ENCODE measurements around the gene ADGRL2.

Gene ADGRL2

GRCh38 chr1:81912383-81912782, 111.6 kb downstream of the ADGRL2 start:
- no peak for DNase-seq (ENCODE audit: low read depth)

DNA sequence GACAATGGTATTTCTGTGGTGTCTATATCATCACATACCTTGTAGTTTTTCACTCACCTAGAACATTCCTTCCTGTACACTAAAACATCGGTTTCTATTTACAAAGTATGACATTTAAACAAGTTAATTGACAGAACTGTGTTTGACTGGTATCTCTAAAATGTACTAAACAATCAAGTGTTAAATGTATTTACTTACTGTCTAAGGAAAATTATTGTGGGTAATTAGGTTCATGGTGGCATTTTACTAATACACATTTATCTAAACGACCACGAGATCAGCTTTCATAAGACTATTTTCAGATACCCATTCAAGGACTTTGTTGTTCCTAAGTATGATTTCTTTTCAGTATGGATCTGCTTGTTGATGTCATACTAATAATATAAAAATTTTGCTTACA, 115.2 kb downstream of the ADGRL2 start:
- DNase-seq (ENCODE audit: low read depth), result no peak

- DNase-seq (ENCODE audit: low read depth), result no peak
These were observed 119.6 kb downstream of the ADGRL2 start for GRCh38 chr1:81920245-81920740.

- no peak for DNase-seq (ENCODE audit: low read depth)
These were observed 120.2 kb downstream of the ADGRL2 start for GRCh38 chr1:81920886-81921285.

DNA sequence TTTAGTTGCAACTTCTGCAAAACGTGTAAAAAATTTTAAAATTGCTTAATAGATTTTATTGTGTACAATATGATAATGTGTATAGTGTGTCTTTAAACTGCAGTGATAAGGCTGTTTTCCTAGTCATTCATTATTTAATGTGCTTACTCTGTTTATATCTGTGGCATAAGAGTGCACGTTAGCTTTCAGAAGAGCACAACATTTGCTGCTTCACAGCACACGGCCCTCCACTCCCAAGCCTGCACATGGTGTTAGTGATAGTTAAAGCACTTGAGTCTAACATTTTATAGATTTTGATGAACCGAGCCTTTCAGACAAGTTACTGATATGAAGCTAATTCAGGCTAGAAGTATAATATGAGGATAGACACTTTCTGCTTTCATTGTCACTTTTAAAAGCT, 120.6 kb downstream of the ADGRL2 start:
- no peak for DNase-seq (ENCODE audit: low read depth)

- no peak for DNase-seq (ENCODE audit: low read depth)
These were observed 121.2 kb downstream of the ADGRL2 start for GRCh38 chr1:81921851-81922462.

GRCh38 chr1:81922955-81923354, 122.2 kb downstream of the ADGRL2 start:
- DNase-seq (ENCODE audit: low read depth), result no peak

DNA sequence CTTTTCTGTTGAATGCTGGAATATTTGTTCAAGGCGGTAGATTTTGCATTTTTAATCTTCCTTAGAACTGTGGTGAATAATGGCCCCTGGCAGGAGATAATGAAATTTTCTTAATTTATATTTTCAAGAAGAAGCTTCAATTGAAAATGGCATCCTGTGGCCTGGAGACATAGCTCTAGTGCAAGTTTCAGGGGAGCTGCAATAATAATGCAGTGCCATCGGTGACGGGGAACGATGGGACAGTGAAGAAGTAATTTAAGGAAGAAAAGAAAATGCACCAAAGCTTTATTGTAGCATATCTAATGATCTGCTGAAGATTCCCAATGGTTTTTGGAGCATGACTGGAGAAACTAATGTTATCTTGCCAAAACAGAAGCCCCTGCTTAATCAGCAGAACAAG, 128.4 kb downstream of the ADGRL2 start:
- no peak for DNase-seq (ENCODE audit: low read depth)

DNA sequence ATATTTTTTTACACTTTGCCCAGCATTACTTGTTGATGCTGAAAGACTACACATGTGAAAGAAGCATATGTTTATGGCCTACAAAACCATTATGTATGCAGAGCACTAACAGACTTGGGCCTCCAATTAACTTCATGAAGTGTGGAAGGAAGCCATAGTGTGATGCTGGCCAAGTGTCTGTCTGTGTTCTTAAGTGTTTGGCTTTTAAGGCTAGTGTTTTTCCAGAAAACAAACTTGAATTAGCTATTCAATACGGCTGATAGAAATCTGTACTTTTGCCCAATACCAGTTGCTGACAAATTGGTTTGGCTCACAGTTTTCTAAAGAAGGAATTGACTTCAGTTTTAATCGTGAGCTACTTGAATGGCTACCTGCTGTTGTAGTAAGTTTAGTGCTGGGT, 136.1 kb downstream of the ADGRL2 start:
- no peak for DNase-seq (ENCODE audit: low read depth)

- DNase-seq (ENCODE audit: low read depth), result no peak
These were observed 137.2 kb downstream of the ADGRL2 start for GRCh38 chr1:81937791-81938450.

- no peak for DNase-seq (ENCODE audit: low read depth)
These were observed 147.8 kb downstream of the ADGRL2 start for GRCh38 chr1:81948495-81948894.

DNA sequence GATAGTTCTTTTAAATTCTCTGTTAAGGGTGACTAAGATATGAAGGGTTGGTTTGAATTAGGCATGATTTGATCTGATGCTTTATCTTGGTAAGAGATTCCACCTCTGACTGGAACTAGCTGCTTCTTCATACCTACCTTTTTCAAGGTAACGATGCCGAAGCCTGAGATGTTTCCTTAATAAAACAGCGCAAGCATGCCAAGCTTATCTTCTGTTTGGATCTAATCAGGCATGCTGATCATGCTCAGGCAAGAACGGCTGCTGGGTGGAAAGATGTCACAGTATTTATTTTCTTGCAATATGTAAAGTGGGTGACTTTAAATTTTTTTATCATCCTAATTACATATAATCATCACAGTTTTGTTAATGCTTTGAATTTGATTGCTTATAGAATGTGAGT, 148.7 kb downstream of the ADGRL2 start:
- no peak for DNase-seq (ENCODE audit: low read depth)

DNA sequence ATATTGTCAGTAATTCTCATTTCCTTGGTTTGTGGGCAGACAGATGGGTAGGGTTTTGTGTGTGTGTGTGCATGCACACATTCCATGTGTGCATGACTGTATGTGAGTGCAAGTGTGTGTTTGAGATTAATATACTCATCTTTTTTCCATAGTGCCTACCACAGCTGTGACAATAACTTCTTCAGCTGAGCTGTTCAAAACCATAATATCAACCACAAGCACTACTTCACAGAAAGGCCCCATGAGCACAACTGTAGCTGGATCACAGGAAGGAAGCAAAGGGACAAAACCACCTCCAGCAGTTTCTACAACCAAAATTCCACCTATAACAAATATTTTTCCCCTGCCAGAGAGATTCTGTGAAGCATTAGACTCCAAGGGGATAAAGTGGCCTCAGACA, 149.3 kb downstream of the ADGRL2 start:
- no peak for DNase-seq (ENCODE audit: low read depth)

DNA sequence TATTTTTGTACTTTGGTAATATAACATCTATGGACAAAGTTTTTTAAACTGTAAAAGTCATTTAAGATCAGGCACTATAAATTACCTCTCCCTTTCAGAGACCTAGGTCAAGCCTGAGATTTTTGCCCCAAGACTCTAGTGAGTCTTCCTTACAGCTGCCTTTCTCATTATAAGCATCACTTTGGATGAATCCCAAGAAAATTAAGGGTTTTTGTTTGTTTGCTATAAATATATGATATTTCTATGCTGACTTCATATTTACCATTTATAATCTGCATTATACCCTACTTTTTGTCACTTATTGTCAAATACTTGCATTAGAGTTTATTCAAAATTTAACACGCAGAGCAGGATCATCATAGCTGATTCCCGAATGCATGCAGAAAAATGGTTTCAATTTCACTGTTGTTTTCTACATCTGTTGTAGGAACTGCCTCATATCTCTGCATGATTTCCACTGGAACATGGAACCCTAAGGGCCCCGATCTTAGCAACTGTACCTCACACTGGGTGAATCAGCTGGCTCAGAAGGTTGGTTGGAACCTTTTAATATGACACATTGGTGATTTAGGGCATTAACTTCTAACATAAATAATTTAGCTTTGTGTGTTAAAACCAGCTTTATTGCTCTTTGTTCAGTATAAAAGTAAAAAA, 150.0 kb downstream of the ADGRL2 start:
- no peak for DNase-seq (ENCODE audit: low read depth)

DNA sequence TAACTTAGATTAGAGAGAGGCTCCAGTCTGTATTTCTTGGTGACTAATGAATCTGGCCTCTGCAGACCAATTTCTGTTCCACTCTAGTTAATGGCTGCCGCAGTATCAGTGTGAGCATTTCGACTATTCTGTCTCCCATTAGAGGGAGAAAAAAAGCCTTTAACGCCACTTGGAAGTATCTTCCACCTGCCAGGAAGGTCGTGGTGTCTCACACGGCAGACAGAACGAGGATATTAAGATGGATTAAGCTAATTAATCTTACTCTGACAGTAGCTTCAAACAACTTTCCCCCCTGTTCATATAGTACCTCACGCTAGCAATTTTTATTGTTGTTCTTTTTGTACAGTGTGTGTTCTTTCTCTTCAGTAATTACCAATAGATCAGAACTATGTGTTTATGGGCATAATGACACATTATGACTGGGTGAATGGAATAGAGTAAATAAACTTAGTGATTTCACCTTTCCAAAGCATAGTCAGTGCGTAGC, 153.8 kb downstream of the ADGRL2 start:
- DNase-seq (ENCODE audit: low read depth), result no peak

GRCh38 chr1:81967951-81968350, 167.2 kb downstream of the ADGRL2 start:
- no peak for DNase-seq (ENCODE audit: low read depth)

- DNase-seq (ENCODE audit: low read depth), result no peak
These were observed 169.7 kb downstream of the ADGRL2 start for GRCh38 chr1:81970416-81970815.

DNA sequence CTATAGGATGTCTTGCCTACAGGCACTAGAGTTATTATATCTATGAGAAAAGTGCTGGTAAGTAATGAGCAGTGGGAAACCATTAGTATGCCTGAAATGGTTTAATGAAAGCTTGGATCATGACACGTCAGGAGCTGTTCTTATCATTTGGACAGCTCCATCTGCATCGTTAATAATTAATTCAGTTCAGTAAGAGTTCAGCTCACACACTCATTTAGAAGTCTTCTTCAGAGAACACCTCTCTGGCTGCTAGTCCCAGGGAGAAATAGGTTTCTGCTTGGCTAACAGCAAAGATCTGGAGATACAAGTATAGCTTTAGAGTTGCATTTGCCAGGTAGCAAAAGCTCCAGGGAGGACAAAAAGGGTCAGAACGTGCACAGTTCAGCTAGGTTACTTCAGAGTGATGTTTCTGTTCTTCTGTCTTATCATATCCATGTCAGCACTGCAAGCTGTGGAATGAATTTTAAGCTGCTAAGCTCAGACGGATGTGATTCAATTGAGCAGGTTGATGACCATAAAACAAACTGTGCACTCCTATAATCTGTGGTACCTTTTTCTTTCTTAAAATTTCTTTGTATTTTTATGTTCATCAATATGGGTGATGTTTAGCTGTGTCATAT, 173.6 kb downstream of the ADGRL2 start:
- DNase-seq (ENCODE audit: low read depth), result no peak

DNA sequence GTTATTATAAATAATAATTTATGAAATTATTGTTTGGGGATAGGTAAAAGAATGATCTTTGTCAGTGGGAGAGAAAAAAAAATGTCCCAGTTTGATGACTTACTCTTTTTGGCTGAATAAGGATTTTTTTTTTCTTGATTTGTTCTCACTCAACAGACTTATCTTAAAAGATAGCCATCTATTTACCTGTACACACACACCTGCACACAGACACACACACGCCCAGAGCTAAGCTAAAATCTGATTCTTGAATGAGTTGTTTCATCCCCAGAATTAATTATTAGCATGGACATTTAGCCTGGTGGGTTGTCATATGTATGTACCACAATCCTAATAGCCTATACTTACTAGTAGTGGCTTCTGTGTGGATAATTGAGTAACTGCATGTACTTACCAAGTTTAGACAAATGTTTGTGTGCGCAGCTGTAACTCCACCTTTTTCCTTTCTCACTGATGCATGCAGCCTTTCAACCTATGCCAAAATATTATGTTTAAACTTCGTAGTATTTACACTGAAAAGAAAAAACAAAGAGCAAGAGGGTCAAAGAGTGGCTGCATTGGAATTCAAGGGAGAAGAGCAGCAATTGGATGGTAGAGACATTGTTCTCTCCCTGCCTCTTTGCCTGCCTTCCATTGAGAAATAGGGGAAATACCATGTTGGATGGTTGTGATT, 174.3 kb downstream of the ADGRL2 start:
- DNase-seq (ENCODE audit: low read depth), result no peak

GRCh38 chr1:81976539-81976938, 175.8 kb downstream of the ADGRL2 start:
- no peak for DNase-seq (ENCODE audit: low read depth)

GRCh38 chr1:81978945-81979344, 178.2 kb downstream of the ADGRL2 start:
- DNase-seq (ENCODE audit: low read depth), result no peak

- DNase-seq (ENCODE audit: low read depth), result no peak
These were observed 181.8 kb downstream of the ADGRL2 start for GRCh38 chr1:81982523-81982922.

Measured in activated T-cell treated with anti-CD3 and anti-CD28 coated beads for 1 hour (primary cell).